ENCODE data around the gene EIF3J. TPM values are rescaled to one million over a fixed set of nuclear protein-coding genes. Genes with fewer than 3 reads are reported as not detected.

EIF3J gene, protein sequence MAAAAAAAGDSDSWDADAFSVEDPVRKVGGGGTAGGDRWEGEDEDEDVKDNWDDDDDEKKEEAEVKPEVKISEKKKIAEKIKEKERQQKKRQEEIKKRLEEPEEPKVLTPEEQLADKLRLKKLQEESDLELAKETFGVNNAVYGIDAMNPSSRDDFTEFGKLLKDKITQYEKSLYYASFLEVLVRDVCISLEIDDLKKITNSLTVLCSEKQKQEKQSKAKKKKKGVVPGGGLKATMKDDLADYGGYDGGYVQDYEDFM
- total RNA-seq: 10 to 100 TPM; 46.0 to 76.7 (median 61.8) TPM
- long read RNA-seq, donor 1, transcript EIF3J-201 (8 exons, 2,569 nt): major isoform, 31 of 45 reads
- long read RNA-seq, donor 1, partial matches to known transcripts: 7 of 45 reads
- long read RNA-seq, donor 1, other reads (novel, unspliced or antisense): 6 of 45 reads
- long read RNA-seq, donor 2, transcript EIF3J-201 (8 exons, 2,569 nt): major isoform, 7 of 11 reads
- long read RNA-seq, donor 2, partial matches to known transcripts: 3 of 11 reads
- long read RNA-seq, donor 2, other reads (novel, unspliced or antisense): 0 of 11 reads

DNA sequence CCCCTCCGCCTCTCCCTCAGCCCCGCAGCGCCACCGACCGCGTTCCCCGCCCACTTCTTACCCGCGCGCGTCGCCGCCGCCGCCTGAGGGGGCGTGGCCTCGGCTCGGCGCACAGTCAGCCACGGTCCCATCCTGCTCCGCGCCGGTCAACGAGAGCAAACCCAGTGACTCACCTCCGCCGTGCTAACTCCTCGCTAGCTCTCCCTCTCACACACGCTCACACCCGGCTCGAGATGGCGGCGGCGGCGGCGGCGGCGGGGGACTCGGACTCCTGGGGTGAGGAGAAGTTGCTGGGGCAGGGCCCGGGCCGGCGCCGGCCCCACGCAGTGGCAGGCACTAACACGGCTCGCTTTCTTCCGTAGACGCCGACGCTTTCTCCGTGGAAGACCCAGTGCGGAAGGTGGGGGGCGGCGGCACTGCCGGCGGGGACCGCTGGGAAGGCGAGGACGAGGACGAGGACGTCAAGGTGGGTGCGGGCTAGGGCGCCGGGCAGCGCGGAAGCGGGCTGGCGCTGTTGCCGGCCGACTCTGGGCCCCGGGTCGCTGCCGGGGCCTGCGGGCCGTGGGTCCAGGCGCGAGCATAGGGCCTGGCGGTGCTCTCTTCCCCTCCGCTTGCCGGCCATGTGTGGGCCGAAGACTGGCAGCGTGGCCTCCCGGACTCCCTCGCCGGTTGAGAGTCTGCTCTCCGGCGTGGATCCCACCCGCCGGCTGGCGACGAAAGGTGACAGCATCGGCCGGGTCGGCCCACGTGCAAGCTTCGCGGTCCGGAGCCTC lies at the start of gene EIF3J:
TSS of gene EIF3J (plus strand) at position 186 of the 773 bp plus-strand sequence. CDS start at position 234, 48 bp downstream.
- ATAC-seq: peak; percentile 93
- TF ChIP-seq, protein P1, sequence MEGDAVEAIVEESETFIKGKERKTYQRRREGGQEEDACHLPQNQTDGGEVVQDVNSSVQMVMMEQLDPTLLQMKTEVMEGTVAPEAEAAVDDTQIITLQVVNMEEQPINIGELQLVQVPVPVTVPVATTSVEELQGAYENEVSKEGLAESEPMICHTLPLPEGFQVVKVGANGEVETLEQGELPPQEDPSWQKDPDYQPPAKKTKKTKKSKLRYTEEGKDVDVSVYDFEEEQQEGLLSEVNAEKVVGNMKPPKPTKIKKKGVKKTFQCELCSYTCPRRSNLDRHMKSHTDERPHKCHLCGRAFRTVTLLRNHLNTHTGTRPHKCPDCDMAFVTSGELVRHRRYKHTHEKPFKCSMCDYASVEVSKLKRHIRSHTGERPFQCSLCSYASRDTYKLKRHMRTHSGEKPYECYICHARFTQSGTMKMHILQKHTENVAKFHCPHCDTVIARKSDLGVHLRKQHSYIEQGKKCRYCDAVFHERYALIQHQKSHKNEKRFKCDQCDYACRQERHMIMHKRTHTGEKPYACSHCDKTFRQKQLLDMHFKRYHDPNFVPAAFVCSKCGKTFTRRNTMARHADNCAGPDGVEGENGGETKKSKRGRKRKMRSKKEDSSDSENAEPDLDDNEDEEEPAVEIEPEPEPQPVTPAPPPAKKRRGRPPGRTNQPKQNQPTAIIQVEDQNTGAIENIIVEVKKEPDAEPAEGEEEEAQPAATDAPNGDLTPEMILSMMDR (IDR thresholded peaks at IDR 0.05): no peak
- intact Hi-C loops (cut with DNase I, micrococcal nuclease): no loop called here
- Histone ChIP-seq H3K4me1 (ENCODE audit: low read depth) (peaks cover 24% of the 10 kb centered on the region), H3K36me3 (ENCODE audit: low read depth) (no peaks in the 10 kb centered on the region), H3K9me3 (no peaks in the 10 kb centered on the region), H3K4me3 (peak within 1 kb of the TSS; percentile 82)
- peak; percentile 94 to 97 (median 96) for DNase-seq

DNA sequence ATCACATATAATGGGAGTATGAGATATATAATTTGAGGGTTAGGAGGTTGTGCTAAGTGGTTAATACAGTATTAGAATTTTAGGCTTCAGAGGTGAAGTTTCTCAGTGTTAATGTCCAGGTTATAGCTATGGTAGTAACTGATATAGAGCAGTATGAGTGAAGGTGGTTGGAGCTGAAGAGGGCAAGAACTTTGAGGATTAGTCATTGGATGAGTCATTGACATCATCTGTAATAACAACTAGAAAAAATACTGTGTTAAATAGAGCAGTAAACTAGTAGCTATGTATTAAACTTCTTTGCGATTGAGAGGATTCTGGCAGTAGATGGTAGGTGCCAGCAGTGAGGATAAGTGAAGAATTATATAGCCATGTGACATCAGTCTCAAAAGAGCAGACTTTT lies 47.5 kb upstream of the EIF3J start:
- no peak for DNase-seq
- ATAC-seq: peak; percentile 63
- intact Hi-C loops (cut with DNase I, micrococcal nuclease): no loop called here
- Histone ChIP-seq H3K9me3 (no peaks in the 10 kb centered on the region), H3K4me3 (no peak overlapping the region), H3K36me3 (ENCODE audit: low read depth) (no peaks in the 10 kb centered on the region), H3K4me1 (ENCODE audit: low read depth) (no peaks in the 10 kb centered on the region)
- TF ChIP-seq, protein P1 (IDR thresholded peaks at IDR 0.05): no peak

DNA sequence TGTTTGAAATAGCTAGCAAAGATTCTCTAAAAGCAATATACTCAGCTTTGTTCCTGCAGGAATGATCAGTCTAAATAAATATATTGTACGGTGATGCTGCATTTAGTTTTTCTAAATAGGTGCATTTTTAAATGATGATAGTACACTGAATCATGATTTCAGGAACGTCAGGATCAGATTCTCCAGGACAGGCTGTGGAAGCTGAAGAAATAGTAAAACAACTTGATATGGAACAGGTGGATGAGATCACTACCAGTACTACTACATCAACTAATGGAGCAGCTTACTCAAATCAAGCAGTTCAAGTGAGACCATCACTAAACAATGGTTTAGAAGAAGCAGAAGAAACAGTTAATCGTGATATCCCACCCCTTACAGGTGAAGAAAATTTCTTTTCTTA lies 46.3 kb upstream of the EIF3J start:
- DNase-seq: no peak
- H3K4me3 ChIP-seq: no peak overlapping the region
- no peaks in the 10 kb centered on the region for H3K36me3 ChIP-seq (ENCODE audit: low read depth)
- no peaks in the 10 kb centered on the region for H3K4me1 ChIP-seq (ENCODE audit: low read depth)
- ATAC-seq: no peak
- TF ChIP-seq, protein P1 (IDR thresholded peaks at IDR 0.05): no peak
- H3K9me3 ChIP-seq: no peaks in the 10 kb centered on the region
- intact Hi-C loops (cut with DNase I, micrococcal nuclease): no loop called here

DNA sequence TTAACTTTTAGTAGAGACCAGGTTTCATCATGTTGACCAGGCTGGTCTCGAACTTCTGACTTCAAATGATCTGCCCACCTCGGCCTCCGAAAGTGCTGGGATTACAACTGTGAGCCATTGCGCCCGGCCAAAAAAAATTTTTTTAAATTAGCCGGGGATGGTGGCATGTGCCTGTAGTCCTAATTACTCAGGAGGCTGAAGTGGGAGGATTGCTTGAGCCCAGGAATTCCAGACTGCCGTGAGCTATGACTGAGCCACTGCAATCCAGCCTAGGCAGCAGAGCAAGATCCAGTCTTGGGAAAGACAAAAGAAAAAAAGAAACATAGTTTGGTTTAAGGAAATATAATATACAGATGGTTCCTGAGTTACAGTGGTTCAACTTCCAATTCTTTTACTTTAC lies 44.9 kb upstream of the EIF3J start:
- intact Hi-C loops (cut with DNase I, micrococcal nuclease): no loop called here
- ATAC-seq: no peak
- no peaks in the 10 kb centered on the region for H3K36me3 ChIP-seq (ENCODE audit: low read depth)

DNA sequence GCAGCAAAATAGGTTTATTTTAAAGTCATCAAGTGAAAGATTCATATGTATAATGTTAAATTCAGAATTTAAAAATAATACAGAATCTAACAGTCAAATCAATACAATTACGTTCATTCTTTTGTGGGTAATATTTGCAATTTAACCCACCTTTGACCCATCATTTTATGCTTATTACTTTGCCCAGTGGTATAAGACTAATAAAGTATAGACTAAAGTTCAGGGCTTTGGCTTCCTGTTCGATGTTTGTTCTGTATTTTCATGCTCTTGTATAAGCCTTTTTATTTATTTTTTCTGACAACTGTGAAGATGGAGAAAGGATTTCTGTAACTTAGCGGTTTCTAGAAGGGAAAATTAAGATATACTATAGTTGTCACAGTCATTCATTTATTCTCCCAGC lies 44.3 kb upstream of the EIF3J start:
- intact Hi-C loops (cut with DNase I, micrococcal nuclease): no loop called here

More for the DNA sequence above, 44.9 kb upstream of the EIF3J start:
- H3K4me1 ChIP-seq (ENCODE audit: low read depth): no peaks in the 10 kb centered on the region
- TF ChIP-seq, protein P1 (IDR thresholded peaks at IDR 0.05): no peak
- DNase-seq: no peak
- no peak overlapping the region for H3K4me3 ChIP-seq
- H3K9me3 ChIP-seq: no peaks in the 10 kb centered on the region

More for the DNA sequence above, 44.3 kb upstream of the EIF3J start:
- DNase-seq (no peak), ATAC-seq (no peak)
- TF ChIP-seq, protein P1 (IDR thresholded peaks at IDR 0.05): no peak
- Histone ChIP-seq H3K9me3 (no peaks in the 10 kb centered on the region), H3K4me3 (no peak overlapping the region), H3K36me3 (ENCODE audit: low read depth) (no peaks in the 10 kb centered on the region), H3K4me1 (ENCODE audit: low read depth) (no peaks in the 10 kb centered on the region)

Measured in mucosa of descending colon (tissue), 3 donors.